Measurements from ENCODE around the gene TRIM50.

DNA sequence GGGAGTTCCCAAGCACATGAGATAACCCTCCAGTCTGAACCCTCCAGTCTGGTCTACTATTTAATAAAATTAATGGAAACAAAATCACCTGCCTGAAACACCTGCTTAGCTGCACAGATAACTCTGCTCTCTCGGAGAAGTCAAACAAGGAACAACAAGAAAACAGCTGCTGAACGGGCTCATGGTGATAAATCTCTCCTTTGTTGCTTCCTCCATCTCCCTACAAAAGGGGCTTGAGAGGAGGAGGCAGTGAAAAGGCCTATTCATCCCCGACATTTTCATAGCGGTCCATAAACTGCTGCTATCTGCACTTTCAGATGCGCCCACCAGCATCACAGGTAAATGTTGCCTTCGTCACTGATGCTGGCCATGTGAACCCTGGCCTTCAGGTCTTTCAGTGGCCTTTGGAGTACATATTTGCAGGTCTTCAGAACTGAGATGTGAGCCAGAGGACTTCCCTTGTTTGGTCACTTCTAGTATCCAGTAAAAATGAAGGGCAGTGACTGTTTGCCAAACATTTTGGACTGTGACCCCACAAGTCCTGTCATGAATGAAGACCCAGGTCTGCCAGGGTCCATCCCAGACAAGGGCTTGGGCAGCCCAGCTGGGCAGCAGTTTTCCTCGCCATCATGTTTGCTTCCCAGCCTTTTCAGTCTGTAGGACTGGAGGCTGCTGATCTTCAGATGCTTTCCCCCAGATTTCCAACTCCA lies 15.9 kb upstream of the TRIM50 start:
- TF ChIP-seq, protein P1, sequence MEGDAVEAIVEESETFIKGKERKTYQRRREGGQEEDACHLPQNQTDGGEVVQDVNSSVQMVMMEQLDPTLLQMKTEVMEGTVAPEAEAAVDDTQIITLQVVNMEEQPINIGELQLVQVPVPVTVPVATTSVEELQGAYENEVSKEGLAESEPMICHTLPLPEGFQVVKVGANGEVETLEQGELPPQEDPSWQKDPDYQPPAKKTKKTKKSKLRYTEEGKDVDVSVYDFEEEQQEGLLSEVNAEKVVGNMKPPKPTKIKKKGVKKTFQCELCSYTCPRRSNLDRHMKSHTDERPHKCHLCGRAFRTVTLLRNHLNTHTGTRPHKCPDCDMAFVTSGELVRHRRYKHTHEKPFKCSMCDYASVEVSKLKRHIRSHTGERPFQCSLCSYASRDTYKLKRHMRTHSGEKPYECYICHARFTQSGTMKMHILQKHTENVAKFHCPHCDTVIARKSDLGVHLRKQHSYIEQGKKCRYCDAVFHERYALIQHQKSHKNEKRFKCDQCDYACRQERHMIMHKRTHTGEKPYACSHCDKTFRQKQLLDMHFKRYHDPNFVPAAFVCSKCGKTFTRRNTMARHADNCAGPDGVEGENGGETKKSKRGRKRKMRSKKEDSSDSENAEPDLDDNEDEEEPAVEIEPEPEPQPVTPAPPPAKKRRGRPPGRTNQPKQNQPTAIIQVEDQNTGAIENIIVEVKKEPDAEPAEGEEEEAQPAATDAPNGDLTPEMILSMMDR (IDR thresholded peaks at IDR 0.05) = no peak
- TF ChIP-seq ZFX (IDR thresholded peaks at IDR 0.05; ENCODE audit: borderline replicate concordance) = no peak
